SKM-1 treated with dmso at 0.1 percent for 144 hours (cell line): Measurements from ENCODE around the gene CD38.
A peak's percentile ranks its signal among the peaks of the same experiment; 100 is the strongest.
"Not testable (repeated sequence)": the region's sequence is repeated elsewhere in the genome, so short reads cannot be mapped to it uniquely, and the experiment has no call there.

ENCODE experiments used
- DNase-seq: peaks from one replicate; lab custom pipeline; 2025; ENCODE audit not compliant: unreplicated experiment; lab: John Stamatoyannopoulos, UW

The CD38 gene

GRCh38 chr4:15778289-15779241 is at the start of gene CD38:
CD38 (plus strand) TSS chr4:15778328; CDS start chr4:15778415, 87 bp downstream.
- DNase-seq, result peak; percentile 68

- DNase-seq, result peak; percentile 34
These were observed 48.1 kb upstream of the CD38 start for GRCh38 chr4:15729910-15730533.

GRCh38 chr4:15733061-15733460 is 45.1 kb upstream of the CD38 start:
- not testable (repeated sequence) for DNase-seq

GRCh38 chr4:15735536-15735935 is 42.6 kb upstream of the CD38 start:
- no peak for DNase-seq

- no peak for DNase-seq
These were observed 41.5 kb upstream of the CD38 start for GRCh38 chr4:15736514-15737050.

GRCh38 chr4:15737255-15737654 is 40.9 kb upstream of the CD38 start:
- DNase-seq, result no peak

- DNase-seq, result no peak
These were observed 39.3 kb upstream of the CD38 start for GRCh38 chr4:15738877-15739276.

- no peak for DNase-seq
These were observed 37.2 kb upstream of the CD38 start for GRCh38 chr4:15740764-15741404.

GRCh38 chr4:15742083-15742582 is 36.0 kb upstream of the CD38 start:
- no peak for DNase-seq

GRCh38 chr4:15742637-15743036 is 35.5 kb upstream of the CD38 start:
- no peak for DNase-seq

GRCh38 chr4:15744016-15744545 is 34.0 kb upstream of the CD38 start:
- no peak for DNase-seq

GRCh38 chr4:15746110-15746509 is 32.0 kb upstream of the CD38 start:
- DNase-seq, result no peak

GRCh38 chr4:15749001-15749400 is 29.1 kb upstream of the CD38 start:
- no peak for DNase-seq

- no peak for DNase-seq
These were observed 27.0 kb upstream of the CD38 start for GRCh38 chr4:15751153-15751552.

- no peak for DNase-seq
These were observed 25.0 kb upstream of the CD38 start for GRCh38 chr4:15753081-15753480.

GRCh38 chr4:15753786-15754185 is 24.3 kb upstream of the CD38 start:
- no peak for DNase-seq

GRCh38 chr4:15754323-15754722 is 23.8 kb upstream of the CD38 start:
- peak; percentile 65 for DNase-seq

GRCh38 chr4:15755321-15756155 is 22.6 kb upstream of the CD38 start:
- DNase-seq, result no peak

- peak; percentile 94 for DNase-seq
These were observed 21.7 kb upstream of the CD38 start for GRCh38 chr4:15756361-15756861.

GRCh38 chr4:15757054-15757453 is 21.1 kb upstream of the CD38 start:
- no peak for DNase-seq
